Retinal pigment epithelial cell (primary cell): ENCODE results near the gene SVIL.

ENCODE experiments used
- DNase-seq: peaks from one replicate; pipeline ENCODE4 v3.0.0-alpha.2; 2010; ENCODE audit warnings: low read depth
- H3K4me3 ChIP-seq: 2 replicates; pipeline ENCODE4 v1.5.1; 2011; ENCODE audit warnings: mild to moderate bottlenecking, low read length, control low read depth, moderate library complexity
- TF ChIP-seq, protein P1 (sequence below): conservative IDR thresholded peaks from 2 replicates; pipeline ENCODE4 v1.5.1; 2011; ENCODE audit warnings: low read depth, low read length, control low read depth, inconsistent platforms

Gene SVIL

DNA sequence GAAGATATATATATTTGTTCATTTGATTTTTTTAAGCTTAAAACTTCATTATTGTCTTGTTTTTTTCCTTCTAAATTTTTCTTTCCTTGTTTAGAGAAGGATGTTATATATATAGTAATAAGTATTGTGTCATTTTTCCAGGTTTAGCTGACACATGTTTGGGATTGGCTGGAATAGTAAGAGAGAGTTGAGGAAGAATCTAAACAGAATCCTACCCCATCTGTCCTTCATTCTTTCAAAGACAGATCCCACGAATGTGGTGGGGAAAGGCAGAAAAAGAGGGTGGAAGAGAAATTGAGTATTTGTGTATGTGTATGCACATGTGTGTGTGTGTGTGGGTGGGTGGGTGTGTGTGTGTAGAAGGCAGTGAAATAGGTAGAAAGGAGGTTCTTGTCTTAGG, 132.4 kb downstream of the SVIL start:
- H3K4me3 ChIP-seq: no peak overlapping the region
- no peak for DNase-seq
- TF ChIP-seq, protein P1, sequence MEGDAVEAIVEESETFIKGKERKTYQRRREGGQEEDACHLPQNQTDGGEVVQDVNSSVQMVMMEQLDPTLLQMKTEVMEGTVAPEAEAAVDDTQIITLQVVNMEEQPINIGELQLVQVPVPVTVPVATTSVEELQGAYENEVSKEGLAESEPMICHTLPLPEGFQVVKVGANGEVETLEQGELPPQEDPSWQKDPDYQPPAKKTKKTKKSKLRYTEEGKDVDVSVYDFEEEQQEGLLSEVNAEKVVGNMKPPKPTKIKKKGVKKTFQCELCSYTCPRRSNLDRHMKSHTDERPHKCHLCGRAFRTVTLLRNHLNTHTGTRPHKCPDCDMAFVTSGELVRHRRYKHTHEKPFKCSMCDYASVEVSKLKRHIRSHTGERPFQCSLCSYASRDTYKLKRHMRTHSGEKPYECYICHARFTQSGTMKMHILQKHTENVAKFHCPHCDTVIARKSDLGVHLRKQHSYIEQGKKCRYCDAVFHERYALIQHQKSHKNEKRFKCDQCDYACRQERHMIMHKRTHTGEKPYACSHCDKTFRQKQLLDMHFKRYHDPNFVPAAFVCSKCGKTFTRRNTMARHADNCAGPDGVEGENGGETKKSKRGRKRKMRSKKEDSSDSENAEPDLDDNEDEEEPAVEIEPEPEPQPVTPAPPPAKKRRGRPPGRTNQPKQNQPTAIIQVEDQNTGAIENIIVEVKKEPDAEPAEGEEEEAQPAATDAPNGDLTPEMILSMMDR: no peak

DNA sequence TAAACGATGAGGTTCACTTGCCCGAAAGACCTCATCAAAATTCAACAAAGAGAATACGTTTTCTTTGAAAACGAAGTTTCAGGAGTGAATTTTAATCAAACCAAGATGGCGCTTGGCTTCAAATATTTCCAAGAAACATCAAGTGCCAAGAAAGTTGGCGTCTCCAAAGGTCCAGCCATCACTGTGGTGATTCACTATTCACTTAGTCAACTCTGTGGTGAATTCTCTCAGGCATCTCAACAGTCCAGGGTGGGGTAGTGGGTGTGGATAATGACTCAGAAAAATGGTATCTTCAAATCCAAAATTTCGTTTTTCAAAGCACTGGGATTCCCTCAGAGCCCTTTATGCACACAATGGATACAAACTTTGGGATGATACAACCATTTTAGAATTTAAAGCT, 133.1 kb downstream of the SVIL start:
- DNase-seq: no peak
- TF ChIP-seq, protein P1: no peak
- no peak overlapping the region for H3K4me3 ChIP-seq

DNA sequence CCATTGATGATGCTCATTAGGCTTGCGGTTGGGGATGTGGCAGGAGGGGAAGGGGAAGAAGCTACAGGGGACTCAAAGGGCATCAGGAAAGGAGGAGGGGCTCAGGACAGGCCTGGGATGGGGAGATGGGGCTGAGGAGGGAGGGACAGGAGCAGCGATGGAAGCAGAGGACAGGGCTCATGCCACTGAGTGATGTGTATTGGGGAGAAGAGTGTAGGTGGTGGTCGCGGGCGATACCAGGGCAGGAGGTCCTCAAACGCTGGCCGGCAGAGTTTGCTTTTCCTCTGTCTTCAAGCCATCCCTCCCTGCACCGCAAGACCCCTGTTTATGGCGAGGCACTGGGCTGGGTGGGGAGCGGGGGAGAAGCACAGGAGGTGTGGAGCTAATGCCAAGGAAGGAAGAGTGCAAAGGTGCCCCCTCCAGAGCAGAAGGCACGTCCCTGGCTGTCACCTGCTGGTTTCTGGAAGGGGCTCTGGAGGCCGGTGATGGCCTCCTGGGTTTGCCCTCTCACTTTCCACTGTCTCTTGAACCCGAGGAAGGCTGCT, 134.7 kb downstream of the SVIL start:
- TF ChIP-seq, protein P1: no peak
- no peak overlapping the region for H3K4me3 ChIP-seq
- no peak for DNase-seq

DNA sequence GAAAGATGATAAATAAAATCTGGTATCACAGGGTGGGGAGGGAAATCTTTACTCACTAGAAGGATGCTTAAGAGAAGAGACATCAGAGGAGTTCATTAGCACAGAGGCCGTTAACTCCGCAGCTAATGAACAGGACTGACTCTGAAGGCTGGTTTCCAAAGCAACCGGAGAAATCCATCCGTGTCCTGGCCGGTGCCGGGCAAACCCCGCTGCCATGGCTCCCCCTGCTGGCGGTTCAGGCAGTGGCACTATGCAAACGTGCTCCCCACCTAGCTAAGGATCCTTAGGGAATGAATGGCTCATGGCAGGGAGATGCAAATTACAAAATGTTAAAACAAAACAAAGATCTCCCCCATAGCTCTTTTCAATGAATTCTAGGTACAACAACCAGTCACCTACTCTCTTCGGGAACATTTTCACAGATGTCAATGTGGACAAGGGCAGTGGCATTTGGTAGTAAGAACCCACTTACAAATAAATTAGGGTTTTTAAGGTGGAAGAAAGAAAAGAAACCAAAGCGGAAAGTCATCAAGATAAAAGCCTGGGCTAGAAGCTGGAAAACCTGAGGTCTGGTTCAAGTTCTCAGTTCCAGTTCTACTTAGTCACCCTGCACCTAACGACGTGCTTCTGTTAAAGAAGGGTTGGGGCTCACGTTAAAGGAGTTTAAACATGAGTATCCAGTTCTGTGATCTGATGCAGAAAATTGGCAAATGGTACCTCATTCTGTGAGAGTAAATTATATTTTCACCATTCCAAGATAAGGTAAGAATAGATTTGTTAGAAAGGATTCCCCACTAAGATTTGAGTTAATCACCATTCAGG, 138.2 kb downstream of the SVIL start:
- TF ChIP-seq, protein P1: peak; percentile 99
- DNase-seq: no peak
- H3K4me3 ChIP-seq: no peak overlapping the region

DNA sequence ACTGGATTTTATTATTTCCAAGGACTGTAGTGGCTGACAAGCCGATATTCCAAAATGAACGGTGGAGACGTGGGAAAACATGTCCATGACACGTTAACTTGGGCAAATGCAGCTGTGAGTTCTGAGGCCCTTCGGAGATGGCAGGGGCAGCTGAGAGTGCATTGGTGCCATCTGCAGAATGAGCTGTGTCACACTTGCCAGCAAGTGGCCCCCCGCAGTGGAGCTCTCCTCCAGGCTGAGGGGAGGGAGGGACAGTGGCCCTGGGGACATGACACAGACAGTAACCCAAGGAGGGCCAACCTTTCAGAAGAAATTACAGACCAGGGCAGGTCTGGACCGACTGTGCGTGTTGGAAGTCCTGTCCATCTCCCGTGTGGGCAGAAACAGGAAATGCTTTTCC, 139.4 kb downstream of the SVIL start:
- TF ChIP-seq, protein P1: no peak
- no peak for DNase-seq

DNA sequence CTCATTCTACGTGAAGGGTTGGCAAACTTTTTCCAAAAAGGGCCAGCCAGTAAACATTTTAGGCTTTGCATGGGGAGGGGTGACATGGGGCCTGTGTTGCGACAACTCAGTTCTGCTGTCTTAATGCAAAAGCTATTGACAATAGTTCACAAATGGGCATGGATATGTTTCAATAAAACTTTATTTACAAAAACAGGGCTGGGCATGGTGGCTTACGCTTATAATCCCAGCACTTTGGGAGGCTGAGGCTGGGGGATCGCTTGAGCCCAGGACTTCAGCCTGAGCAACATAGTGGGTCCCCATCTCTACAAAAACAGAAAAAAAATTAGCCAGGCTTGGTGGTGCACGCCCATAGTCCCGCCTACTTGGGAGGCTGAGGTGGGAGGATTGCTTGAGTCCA, 141.1 kb downstream of the SVIL start:
- no peak overlapping the region for H3K4me3 ChIP-seq
- TF ChIP-seq, protein P1: no peak
- DNase-seq: no peak

More for the DNA sequence above, 139.4 kb downstream of the SVIL start:
- no peak overlapping the region for H3K4me3 ChIP-seq

DNA sequence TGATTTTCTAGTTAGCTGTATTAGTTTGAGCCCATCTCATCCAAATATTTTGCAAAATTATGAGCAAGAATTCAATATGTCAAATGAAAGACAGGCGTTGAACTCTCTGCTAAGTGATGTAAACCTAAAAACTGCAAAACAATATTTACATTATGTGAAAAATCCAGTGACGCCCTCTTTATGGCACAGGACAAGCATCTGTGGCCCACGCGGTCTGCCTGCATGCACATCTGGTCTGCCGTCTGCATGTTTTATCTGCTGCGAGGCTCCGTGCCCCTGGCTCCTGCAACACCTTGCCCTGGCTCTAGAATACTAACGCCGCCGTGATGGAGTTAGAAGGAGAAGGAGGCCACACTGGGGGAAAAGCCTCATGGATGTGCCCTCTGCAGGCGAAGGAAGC, 142.0 kb downstream of the SVIL start:
- TF ChIP-seq, protein P1: no peak
- no peak for DNase-seq
- no peak overlapping the region for H3K4me3 ChIP-seq
